ENCODE measurements around the gene PYHIN1. TPM values are rescaled to one million over a fixed set of nuclear protein-coding genes. Genes with fewer than 3 reads are reported as not detected.

PYHIN1 gene
- total RNA-seq, 1 experiment from 2014 or later = not detected

GRCh38 chr1:158945061-158945460 is 13.7 kb downstream of the PYHIN1 start:
- H3K4me3 Mint-ChIP-seq (ENCODE audit: low read depth, unreplicated experiment) = no peak overlapping the region
- intact Hi-C loops (cut with micrococcal nuclease; ENCODE audit: unreplicated experiment) = no loop called here

GRCh38 chr1:158946785-158947184 is 15.4 kb downstream of the PYHIN1 start:
- intact Hi-C loops (cut with micrococcal nuclease; ENCODE audit: unreplicated experiment) = no loop called here
- no peak for DNase-seq
- CTCF ChIA-PET = no interaction called here
- Mint-ChIP-seq H3K36me3 (ENCODE audit: insufficient read depth, unreplicated experiment) (no peaks in the 10 kb centered on the region), H3K9me3 (ENCODE audit: low read depth, unreplicated experiment) (peaks cover 10% of the 10 kb centered on the region), H3K27ac (ENCODE audit: unreplicated experiment) (no peak overlapping the region), H3K27me3 (ENCODE audit: unreplicated experiment) (no peaks in the 10 kb centered on the region), H3K4me3 (ENCODE audit: low read depth, unreplicated experiment) (no peak overlapping the region), H3K4me1 (ENCODE audit: low read depth, unreplicated experiment) (no peaks in the 10 kb centered on the region)
- no TSS peak for BruUV-seq (replicated peaks)
- TF ChIP-seq CTCF (IDR thresholded peaks at IDR 0.05; ENCODE audit: unreplicated experiment) = no peak

More at GRCh38 chr1:158945061-158945460, 13.7 kb downstream of the PYHIN1 start:
- H3K27ac Mint-ChIP-seq (ENCODE audit: unreplicated experiment) = no peak overlapping the region
- no peaks in the 10 kb centered on the region for H3K36me3 Mint-ChIP-seq (ENCODE audit: insufficient read depth, unreplicated experiment)
- CTCF ChIA-PET = no interaction called here
- DNase-seq = no peak
- no TSS peak for BruUV-seq (replicated peaks)
- no peaks in the 10 kb centered on the region for H3K4me1 Mint-ChIP-seq (ENCODE audit: low read depth, unreplicated experiment)
- H3K27me3 Mint-ChIP-seq (ENCODE audit: unreplicated experiment) = no peaks in the 10 kb centered on the region
- peaks cover 10% of the 10 kb centered on the region for H3K9me3 Mint-ChIP-seq (ENCODE audit: low read depth, unreplicated experiment)
- no peak for TF ChIP-seq CTCF (IDR thresholded peaks at IDR 0.05; ENCODE audit: unreplicated experiment)

- Mint-ChIP-seq H3K36me3 (ENCODE audit: insufficient read depth, unreplicated experiment) (no peaks in the 10 kb centered on the region), H3K27me3 (ENCODE audit: unreplicated experiment) (no peaks in the 10 kb centered on the region), H3K4me3 (ENCODE audit: low read depth, unreplicated experiment) (no peak overlapping the region), H3K4me1 (ENCODE audit: low read depth, unreplicated experiment) (no peaks in the 10 kb centered on the region), H3K27ac (ENCODE audit: unreplicated experiment) (no peak overlapping the region), H3K9me3 (ENCODE audit: low read depth, unreplicated experiment) (peaks cover 8% of the 10 kb centered on the region)
- BruUV-seq (replicated peaks) = no TSS peak
- TF ChIP-seq CTCF (IDR thresholded peaks at IDR 0.05; ENCODE audit: unreplicated experiment) = no peak
- intact Hi-C loops (cut with micrococcal nuclease; ENCODE audit: unreplicated experiment) = no loop called here
- CTCF ChIA-PET = interaction anchor here (0.7 kb wide), 1 partner anchor 15 kb away, joined by 5 read pairs; no protein-coding TSS in a partner anchor
- no peak for DNase-seq
Observed at GRCh38 chr1:158951956-158952355, 20.6 kb downstream of the PYHIN1 start.

- DNase-seq = no peak
- CTCF ChIA-PET = interaction anchor here (0.7 kb wide), 1 partner anchor 14 kb away, joined by 5 read pairs; no protein-coding TSS in a partner anchor
- Mint-ChIP-seq H3K36me3 (ENCODE audit: insufficient read depth, unreplicated experiment) (no peaks in the 10 kb centered on the region), H3K4me3 (ENCODE audit: low read depth, unreplicated experiment) (no peak overlapping the region), H3K9me3 (ENCODE audit: low read depth, unreplicated experiment) (peaks cover 8% of the 10 kb centered on the region), H3K27ac (ENCODE audit: unreplicated experiment) (no peak overlapping the region), H3K4me1 (ENCODE audit: low read depth, unreplicated experiment) (no peaks in the 10 kb centered on the region), H3K27me3 (ENCODE audit: unreplicated experiment) (no peaks in the 10 kb centered on the region)
- BruUV-seq (replicated peaks) = no TSS peak
- TF ChIP-seq CTCF (IDR thresholded peaks at IDR 0.05; ENCODE audit: unreplicated experiment) = no peak
- intact Hi-C loops (cut with micrococcal nuclease; ENCODE audit: unreplicated experiment) = no loop called here
Observed at GRCh38 chr1:158952416-158952815, 21.1 kb downstream of the PYHIN1 start.
